ENCODE data around the gene CNOT1. TPM values are rescaled to one million over a fixed set of nuclear protein-coding genes. Genes with fewer than 3 reads are reported as not detected.
"Not testable (repeated sequence)": the region's sequence is repeated elsewhere in the genome, so short reads cannot be mapped to it uniquely, and the experiment has no call there.

Gene CNOT1
- total RNA-seq, 1 donor from 2014 or later, result 165 TPM

DNA sequence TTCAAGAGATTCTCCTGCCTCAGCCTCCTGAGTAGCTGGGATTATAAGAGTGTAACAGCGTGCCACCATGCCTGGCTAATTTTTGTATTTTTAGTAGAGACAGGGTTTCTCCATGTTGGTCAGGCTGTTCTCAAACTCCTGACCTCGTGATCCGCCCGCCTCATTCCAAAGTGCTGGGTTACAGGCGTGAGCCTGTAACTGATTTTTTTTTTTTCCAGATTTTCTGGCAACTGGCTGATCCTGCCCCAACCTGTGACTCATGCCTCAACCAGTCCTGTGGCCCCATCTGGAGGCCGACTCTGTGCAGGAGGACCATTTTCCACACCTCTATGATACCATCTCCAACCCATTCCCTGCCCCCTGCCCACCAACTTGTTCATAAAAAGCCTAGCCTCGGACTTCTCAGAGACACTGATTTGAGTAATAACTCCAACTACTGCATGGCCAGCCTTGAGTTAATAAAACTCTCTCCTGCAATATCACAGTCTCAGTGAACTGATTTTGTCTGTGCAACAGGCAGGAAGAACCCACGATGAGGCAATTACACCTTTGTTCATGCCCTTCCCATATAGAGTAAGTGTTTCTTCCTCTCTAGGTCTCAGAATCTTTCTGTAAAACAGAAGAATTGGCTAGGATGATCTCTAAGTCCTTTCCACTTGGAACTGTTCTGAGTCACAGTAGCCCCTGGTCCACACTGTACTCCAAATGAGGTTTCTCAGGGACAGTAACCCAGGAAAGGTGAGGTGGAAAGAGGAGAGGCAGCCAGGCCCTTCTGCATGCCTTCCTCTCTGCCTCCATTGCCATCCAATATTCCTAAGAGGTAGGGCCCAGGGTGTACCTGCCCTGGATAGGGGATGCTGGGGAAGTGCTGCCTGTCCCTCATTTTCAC, 8.8 kb upstream of the CNOT1 start:
- DNase-seq, result no peak

- DNase-seq, result not testable (repeated sequence)
Measured at GRCh38 chr16:58637021-58637420, 7.4 kb upstream of the CNOT1 start.

DNA sequence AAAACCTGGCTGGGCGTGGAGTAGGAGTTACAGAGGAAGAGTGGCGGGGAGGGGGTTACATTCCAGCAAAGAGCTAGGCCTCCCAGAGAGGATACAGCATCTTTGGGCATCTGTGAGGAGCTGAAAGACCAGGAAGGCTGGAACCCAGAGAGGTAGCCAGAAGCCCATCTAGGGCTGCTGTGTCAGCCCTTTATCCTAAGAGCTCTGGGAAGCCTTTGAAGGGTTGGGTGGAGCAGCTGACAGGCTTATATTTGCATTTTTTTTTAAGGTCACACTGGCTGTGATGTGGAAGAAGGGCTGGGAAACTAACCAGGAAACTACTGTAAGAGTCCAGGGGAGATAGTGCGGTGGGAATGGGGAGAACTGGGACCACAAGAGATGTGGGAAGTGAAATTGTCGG, 6.8 kb upstream of the CNOT1 start:
- DNase-seq, result no peak

DNA sequence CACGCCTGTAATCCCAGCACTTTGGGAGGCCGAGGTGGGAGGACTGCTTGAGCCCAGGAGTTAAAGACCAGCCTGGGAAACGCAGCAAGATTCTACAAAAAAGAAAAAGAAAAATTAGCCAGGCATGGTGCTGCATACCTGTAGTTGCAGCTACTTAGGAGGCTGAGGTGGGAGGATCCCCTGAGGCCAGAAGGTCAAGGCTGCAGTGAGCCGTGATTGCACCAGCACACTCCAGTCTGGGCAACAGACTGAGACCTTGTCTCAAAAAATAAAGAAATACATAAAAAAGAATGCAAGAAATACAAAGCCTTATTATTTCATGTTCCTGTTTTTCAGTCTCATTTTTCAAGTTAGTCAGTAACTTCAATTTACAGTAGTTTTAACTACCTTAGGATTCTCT, 5.9 kb upstream of the CNOT1 start:
- DNase-seq, result no peak

- DNase-seq, result no peak
Measured at GRCh38 chr16:58634265-58634802, 4.7 kb upstream of the CNOT1 start.

DNA sequence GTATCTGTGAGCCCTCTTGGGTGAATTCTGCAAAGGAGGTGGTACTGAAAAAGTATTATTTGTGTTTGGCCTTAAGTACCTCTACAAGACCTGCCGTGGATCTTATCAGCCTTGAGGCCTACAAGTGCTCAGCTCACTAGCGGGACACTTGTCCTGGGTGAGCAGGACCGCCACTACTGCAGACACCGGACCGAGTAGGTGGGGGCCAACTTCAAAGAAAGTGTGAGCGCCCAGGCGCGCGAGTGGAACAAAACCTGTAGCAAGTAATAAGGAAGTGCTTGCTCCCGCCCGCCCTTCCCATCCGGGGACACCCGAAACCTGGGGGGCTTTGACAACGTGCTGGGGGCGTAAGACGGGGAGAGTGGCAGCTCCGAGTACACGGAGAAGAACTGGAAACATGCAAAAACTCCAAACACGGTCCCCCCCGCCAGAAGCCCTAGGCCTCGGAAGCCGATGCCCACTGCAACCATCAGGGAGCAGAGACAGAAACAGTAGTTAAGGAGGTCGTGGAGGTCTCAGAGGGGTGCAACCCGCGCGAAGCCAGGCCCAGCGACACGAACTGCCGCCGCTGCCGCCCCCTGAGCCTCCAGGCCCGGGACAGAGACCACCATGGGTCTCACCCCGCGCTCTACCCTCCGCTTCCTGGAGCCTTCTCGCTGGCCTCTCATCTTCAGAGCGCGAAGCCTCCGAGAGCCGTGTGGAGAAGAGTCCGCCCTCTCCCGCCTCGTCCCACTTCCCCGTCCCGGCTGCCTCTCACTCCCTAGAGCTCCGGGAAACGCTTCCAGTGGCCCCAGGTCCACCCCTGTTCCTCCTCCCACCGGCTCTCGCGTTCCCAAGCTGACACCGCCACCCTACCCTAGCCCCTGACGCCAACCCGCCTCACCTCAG, 537 bp downstream of the CNOT1 start:
- peak; percentile 54 for DNase-seq

DNA sequence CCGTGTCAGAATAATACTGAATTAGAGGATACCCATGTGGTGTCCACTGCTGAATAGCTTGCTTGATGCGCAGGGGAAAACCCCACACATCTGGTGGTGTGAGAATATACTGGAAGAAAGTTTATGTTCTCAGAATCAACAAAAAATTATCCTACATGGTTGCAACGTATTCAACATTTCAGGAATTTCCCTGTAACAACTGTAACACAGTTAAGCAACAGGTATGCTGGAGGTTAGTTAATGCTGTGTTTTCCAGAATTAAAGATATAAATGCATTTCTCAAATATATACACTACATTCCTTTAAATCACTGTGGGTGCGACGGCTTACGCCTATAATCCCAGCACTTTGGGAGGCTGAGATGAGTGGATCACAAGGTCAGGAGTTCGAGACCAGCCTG, 5.4 kb downstream of the CNOT1 start:
- DNase-seq, result no peak

DNA sequence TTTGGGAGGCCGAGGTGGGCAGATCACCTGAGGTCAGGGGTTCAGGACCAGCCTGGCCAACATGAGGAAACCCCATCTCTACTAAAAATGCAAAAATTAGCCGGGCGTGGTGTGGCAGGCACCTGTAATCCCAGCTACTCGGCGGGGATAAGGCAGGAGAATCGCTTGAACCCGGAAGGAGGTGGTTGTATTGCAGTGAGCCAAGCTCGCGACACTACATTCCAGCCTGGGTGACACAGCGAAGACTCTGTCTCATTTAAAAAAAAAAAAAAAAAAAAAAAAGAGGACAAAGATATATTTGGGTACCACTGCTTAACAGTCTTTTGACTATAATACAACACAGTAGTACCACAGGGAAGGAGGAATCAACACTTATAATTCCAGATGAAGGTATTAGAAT, 9.2 kb downstream of the CNOT1 start:
- no peak for DNase-seq

- no peak for DNase-seq
Measured at GRCh38 chr16:58615280-58615679, 14.3 kb downstream of the CNOT1 start.

- DNase-seq, result no peak
Measured at GRCh38 chr16:58614860-58615259, 14.8 kb downstream of the CNOT1 start.

- DNase-seq, result no peak
Measured at GRCh38 chr16:58614212-58614611, 15.4 kb downstream of the CNOT1 start.

DNA sequence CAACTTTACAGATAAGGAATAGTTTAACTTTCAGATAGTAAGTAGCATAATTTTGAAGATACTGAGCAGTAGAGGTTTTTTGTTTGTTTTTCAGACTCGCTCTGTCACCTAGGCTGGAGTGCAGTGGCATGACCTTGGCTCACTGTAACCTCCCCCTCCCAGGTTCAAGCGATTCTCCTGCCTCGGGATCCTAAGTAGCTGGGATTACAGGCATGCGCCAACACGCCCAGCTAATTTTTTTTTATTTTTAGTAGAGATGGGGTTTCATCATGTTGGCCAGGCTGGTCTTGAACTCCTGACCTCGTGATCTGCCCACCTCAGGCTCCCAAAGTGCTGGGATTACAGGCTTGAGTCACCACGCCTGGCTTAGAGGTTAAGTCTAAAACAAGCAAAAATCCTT, 16.7 kb downstream of the CNOT1 start:
- not testable (repeated sequence) for DNase-seq

DNA sequence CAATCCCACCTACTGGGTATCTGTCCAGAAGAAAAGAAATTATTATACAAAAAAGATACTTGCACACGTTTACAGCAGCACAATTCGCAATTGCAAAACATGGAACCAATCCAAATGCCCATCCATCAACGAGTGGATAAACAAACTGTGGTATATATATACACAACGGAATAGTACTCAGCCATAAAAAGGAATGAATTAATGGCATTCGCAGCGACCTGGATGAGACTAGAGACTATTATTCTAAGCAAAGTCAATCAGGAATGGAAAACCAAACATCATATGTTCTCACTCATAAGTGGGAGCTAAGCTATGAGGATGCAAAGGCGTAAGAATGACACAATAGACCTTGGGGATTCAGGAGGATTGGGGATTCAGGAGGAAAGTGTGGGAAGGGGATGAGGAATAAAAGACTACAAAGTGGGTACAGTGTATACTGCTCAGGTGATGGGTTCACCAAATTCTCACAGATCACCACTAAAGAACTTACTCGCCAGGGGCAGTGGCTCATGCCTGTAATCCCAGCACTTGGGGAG, 21.0 kb downstream of the CNOT1 start:
- DNase-seq, result no peak

DNA sequence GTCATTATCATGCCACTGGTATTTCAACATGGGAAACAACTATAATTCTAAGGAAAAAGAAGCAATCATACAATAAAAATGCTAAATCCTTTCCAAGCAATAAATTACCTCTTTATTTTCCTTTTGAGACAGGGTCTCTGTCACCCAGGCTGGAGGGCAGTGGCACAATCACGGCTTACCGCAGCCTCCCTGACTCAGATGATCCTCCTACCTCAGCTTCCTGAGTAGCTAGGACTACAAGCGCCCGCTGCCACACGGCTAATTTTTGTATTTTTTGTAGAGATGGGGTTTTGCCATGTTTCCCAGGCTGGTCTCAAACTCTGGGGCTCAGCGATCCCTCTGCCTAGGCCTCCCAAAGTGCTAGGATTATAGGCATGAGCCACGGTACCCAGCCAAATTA, 24.1 kb downstream of the CNOT1 start:
- no peak for DNase-seq

GRCh38 chr16:58591083-58591482, 38.5 kb downstream of the CNOT1 start:
- no peak for DNase-seq

GRCh38 chr16:58589326-58589905, 40.2 kb downstream of the CNOT1 start:
- DNase-seq, result no peak

- DNase-seq, result no peak
Measured at GRCh38 chr16:58588406-58588805, 41.2 kb downstream of the CNOT1 start.

GRCh38 chr16:58586340-58587030, 43.1 kb downstream of the CNOT1 start:
- no peak for DNase-seq

DNA sequence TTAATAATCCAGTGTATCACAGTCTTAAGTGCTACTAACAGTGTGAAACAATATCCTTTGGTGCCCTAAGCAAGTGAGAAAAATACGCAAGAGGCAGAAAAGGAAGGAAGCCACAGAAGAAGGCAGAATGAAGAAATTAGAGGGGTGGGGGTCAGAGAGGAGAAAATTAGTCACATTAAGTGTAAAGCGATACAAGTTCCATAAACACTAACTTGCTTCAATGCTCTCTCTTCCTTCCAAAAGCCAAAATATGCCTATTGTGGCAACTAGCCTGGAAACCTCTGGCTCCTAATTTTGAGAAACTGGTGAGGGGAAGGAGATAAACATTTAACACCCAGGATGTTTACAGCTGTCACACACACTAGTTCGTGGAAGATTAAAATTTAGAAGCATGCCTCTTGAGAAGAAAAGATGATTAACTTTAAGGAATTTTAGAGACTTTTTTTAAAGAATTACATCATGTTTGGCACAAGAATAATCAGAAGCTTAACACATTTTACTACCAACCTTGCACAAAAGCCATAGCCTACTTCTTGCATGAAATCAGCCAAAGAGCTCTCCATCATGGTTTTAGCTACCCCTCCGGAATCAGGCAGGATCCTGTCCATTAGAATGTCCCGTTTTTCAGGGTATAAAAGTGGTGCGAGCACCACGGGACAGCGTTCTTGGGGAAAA, 44.7 kb downstream of the CNOT1 start:
- no peak for DNase-seq

DNA sequence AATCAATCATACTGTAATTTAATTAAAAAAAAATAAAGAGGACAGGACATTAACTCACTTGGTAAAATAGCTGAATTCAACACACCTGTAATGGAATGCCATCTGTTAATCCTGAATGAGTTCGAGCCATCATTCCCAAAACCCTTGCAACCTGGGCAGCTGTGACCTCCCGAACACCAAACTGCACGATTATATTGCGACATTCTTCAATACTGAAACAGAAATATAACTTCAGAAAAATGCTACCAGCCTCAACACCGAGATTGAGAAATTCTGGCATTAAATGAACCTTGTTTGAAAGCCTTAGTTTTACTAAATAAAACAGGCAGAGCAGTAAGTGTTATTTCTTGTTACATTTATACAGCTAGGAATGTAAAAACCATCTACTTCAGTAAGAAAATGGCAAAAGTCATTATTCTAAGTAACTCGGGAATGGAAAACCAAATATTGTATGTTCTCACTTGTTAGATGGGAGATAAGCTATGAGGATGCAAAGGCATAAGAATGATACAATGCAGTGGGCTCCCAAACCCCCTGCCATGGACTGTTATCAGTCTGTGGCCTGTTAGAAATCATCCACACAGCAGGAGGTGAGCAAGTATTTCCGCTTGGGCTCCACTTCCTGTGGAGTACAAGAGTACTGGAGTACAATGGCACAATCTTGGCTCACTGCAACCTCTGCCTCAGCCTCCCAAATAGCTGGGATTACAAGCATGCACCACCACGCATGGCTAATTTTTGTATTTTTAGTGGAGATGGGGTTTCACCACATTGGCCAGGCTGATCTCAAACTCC, 46.5 kb downstream of the CNOT1 start:
- no peak for DNase-seq

Data from tongue (tissue), 2 donors.